Measurements from ENCODE around the gene SNPH.
"Not testable (repeated sequence)": the region's sequence is repeated elsewhere in the genome, so short reads cannot be mapped to it uniquely, and the experiment has no call there.

SNPH gene

GRCh38 chr20:1333462-1334369 is 67.6 kb downstream of the SNPH start:
- H3K4me3 ChIP-seq (ENCODE audit: low read length in 2 of 2) = no peak overlapping the region
- H3K27me3 ChIP-seq (ENCODE audit: control insufficient read depth in 1 of 2, insufficient read depth in 2 of 2, low read length in 2 of 2) = no peaks in the 10 kb centered on the region
- H3K27ac ChIP-seq (ENCODE audit: low read length) = no peak overlapping the region
- no peak overlapping the region for H3K9ac ChIP-seq (ENCODE audit: low read length in 2 of 2)
- peaks cover 5 to 9% of the 10 kb centered on the region in 2 donors for H3K36me3 ChIP-seq (ENCODE audit: control insufficient read depth in 2 of 2, insufficient read depth in 2 of 2, low read length in 2 of 2)
- no peaks in the 10 kb centered on the region for H3K9me3 ChIP-seq (ENCODE audit: control insufficient read depth in 2 of 2, low read length in 2 of 2)
- H3K4me1 ChIP-seq (ENCODE audit: control insufficient read depth, insufficient read depth, low read length) = peaks cover 13% of the 10 kb centered on the region

GRCh38 chr20:1334370-1334731 is 68.3 kb downstream of the SNPH start:
- Histone ChIP-seq H3K9ac (ENCODE audit: low read length in 2 of 2) (no peak overlapping the region), H3K36me3 (ENCODE audit: control insufficient read depth in 2 of 2, insufficient read depth in 2 of 2, low read length in 2 of 2) (peaks cover 5 to 9% of the 10 kb centered on the region in 2 donors), H3K27me3 (ENCODE audit: control insufficient read depth in 1 of 2, insufficient read depth in 2 of 2, low read length in 2 of 2) (no peaks in the 10 kb centered on the region), H3K9me3 (ENCODE audit: control insufficient read depth in 2 of 2, low read length in 2 of 2) (no peaks in the 10 kb centered on the region), H3K4me1 (ENCODE audit: control insufficient read depth, insufficient read depth, low read length) (peaks cover 9% of the 10 kb centered on the region), H3K27ac (ENCODE audit: low read length) (no peak overlapping the region), H3K4me3 (ENCODE audit: low read length in 2 of 2) (no peak overlapping the region)

DNA sequence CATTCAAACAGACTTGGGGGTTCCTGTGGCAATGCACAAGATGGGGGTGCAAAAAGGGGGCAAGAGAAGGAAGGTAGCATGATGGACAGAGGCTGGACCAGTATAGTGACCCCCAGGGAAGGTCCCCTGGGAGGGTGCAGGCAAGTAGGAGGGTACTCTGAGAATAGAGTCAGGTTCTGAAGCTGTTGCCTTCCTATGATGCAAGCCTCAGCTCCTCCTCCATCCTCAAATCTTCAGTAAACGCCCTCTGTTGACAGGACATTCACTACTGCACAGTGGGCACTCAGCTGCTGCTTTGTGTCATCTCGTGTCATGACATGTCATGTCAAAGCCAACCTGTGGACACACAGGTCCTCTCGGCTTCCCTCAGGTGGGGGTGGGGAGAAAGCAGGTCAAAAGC is 68.7 kb downstream of the SNPH start:
- peaks cover 5 to 9% of the 10 kb centered on the region in 2 donors for H3K36me3 ChIP-seq (ENCODE audit: control insufficient read depth in 2 of 2, insufficient read depth in 2 of 2, low read length in 2 of 2)
- no peaks in the 10 kb centered on the region for H3K9me3 ChIP-seq (ENCODE audit: control insufficient read depth in 2 of 2, low read length in 2 of 2)
- no peak overlapping the region for H3K27ac ChIP-seq (ENCODE audit: low read length)
- peaks cover 9% of the 10 kb centered on the region for H3K4me1 ChIP-seq (ENCODE audit: control insufficient read depth, insufficient read depth, low read length)
- H3K9ac ChIP-seq (ENCODE audit: low read length in 2 of 2) = no peak overlapping the region
- no peak overlapping the region for H3K4me3 ChIP-seq (ENCODE audit: low read length in 2 of 2)
- no peaks in the 10 kb centered on the region for H3K27me3 ChIP-seq (ENCODE audit: control insufficient read depth in 1 of 2, insufficient read depth in 2 of 2, low read length in 2 of 2)

- Histone ChIP-seq H3K4me1 (ENCODE audit: control insufficient read depth, insufficient read depth, low read length) (peaks cover 8% of the 10 kb centered on the region), H3K4me3 (ENCODE audit: low read length in 2 of 2) (no peak overlapping the region), H3K27me3 (ENCODE audit: control insufficient read depth in 1 of 2, insufficient read depth in 2 of 2, low read length in 2 of 2) (no peaks in the 10 kb centered on the region), H3K27ac (ENCODE audit: low read length) (peak overlapping the region; percentile 37), H3K9me3 (ENCODE audit: control insufficient read depth in 2 of 2, low read length in 2 of 2) (no peaks in the 10 kb centered on the region), H3K9ac (ENCODE audit: low read length in 2 of 2) (no peak overlapping the region), H3K36me3 (ENCODE audit: control insufficient read depth in 2 of 2, insufficient read depth in 2 of 2, low read length in 2 of 2) (peaks cover 5 to 8% of the 10 kb centered on the region in 2 donors)
Measured at GRCh38 chr20:1335961-1336698, 70.0 kb downstream of the SNPH start.

DNA sequence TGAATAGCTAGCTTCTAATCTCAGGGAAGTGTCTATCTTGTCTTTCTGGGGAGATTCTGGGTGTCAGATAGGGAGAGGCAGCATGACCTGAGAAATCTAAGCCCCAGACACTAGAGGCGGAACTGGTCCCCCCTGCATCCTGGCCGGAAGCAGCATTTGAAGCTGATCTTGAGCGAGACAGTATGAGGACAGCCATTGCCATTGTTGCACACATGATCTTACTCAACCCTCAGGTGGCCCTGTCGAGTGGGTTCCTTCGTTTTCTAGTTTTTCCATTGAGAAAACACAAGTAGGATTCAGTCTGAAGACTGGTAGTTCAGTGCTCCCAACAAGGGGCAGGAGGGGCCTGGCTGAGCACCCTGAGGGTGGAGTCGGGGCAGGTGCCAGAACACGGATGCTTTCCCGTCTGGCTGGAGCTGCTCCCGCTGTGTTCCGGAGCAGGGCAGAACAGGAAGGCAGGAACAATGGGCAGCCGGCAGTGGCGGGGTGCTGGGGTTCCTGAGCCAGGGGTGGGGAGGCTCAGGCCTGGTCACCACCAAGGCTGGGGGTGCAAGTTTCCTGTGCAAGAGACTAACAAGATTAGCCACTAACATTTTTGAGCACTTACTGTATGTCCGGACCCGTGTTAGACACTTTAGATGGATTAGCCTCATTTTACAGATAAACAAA is 70.7 kb downstream of the SNPH start:
- H3K36me3 ChIP-seq (ENCODE audit: control insufficient read depth in 2 of 2, insufficient read depth in 2 of 2, low read length in 2 of 2) = peaks cover 5 to 6% of the 10 kb centered on the region in 2 donors
- peak overlapping the region; percentile 37 for H3K27ac ChIP-seq (ENCODE audit: low read length)
- peaks cover 8% of the 10 kb centered on the region for H3K4me1 ChIP-seq (ENCODE audit: control insufficient read depth, insufficient read depth, low read length)
- no peaks in the 10 kb centered on the region for H3K27me3 ChIP-seq (ENCODE audit: control insufficient read depth in 1 of 2, insufficient read depth in 2 of 2, low read length in 2 of 2)
- H3K9ac ChIP-seq (ENCODE audit: low read length in 2 of 2) = no peak overlapping the region
- no peaks in the 10 kb centered on the region for H3K9me3 ChIP-seq (ENCODE audit: control insufficient read depth in 2 of 2, low read length in 2 of 2)
- H3K4me3 ChIP-seq (ENCODE audit: low read length in 2 of 2) = peak overlapping the region; percentile 26 to 44

- Histone ChIP-seq H3K36me3 (ENCODE audit: control insufficient read depth in 2 of 2, insufficient read depth in 2 of 2, low read length in 2 of 2) (peaks cover 5% of the 10 kb centered on the region in 2 donors), H3K4me3 (ENCODE audit: low read length in 2 of 2) (no peak overlapping the region), H3K27ac (ENCODE audit: low read length) (peak overlapping the region; percentile 8), H3K9ac (ENCODE audit: low read length in 2 of 2) (no peak overlapping the region), H3K4me1 (ENCODE audit: control insufficient read depth, insufficient read depth, low read length) (peaks cover 8% of the 10 kb centered on the region), H3K9me3 (ENCODE audit: control insufficient read depth in 2 of 2, low read length in 2 of 2) (no peaks in the 10 kb centered on the region), H3K27me3 (ENCODE audit: control insufficient read depth in 1 of 2, insufficient read depth in 2 of 2, low read length in 2 of 2) (no peaks in the 10 kb centered on the region)
Measured at GRCh38 chr20:1337441-1337840, 71.3 kb downstream of the SNPH start.

GRCh38 chr20:1338096-1338495 is 72.0 kb downstream of the SNPH start:
- Histone ChIP-seq H3K9ac (ENCODE audit: low read length in 2 of 2) (no peak overlapping the region), H3K4me1 (ENCODE audit: control insufficient read depth, insufficient read depth, low read length) (peaks cover 8% of the 10 kb centered on the region), H3K27me3 (ENCODE audit: control insufficient read depth in 1 of 2, insufficient read depth in 2 of 2, low read length in 2 of 2) (no peaks in the 10 kb centered on the region), H3K4me3 (ENCODE audit: low read length in 2 of 2) (no peak overlapping the region), H3K27ac (ENCODE audit: low read length) (no peak overlapping the region), H3K9me3 (ENCODE audit: control insufficient read depth in 2 of 2, low read length in 2 of 2) (no peaks in the 10 kb centered on the region), H3K36me3 (ENCODE audit: control insufficient read depth in 2 of 2, insufficient read depth in 2 of 2, low read length in 2 of 2) (no peaks in the 10 kb centered on the region)

DNA sequence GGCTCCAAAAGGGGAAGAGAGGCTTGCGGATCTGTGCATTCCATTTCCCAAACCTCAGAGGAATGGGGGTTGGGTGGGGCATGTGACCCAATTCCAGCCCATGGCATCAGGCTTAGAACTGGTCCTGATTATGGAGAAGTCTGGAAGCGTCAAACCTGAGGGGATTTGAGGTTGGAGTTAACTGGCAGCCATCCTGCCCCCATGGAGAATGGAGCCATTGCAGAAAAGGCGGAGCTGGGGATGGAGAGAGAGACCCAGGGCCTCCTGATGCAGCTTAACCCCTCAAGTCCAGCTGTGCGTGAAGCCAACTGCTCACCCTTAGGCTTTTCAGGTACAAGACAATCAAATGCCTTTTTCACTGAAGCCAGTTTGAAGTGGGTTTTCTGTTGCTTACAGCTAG is 72.7 kb downstream of the SNPH start:
- peaks cover 8% of the 10 kb centered on the region for H3K4me1 ChIP-seq (ENCODE audit: control insufficient read depth, insufficient read depth, low read length)
- no peaks in the 10 kb centered on the region for H3K9me3 ChIP-seq (ENCODE audit: control insufficient read depth in 2 of 2, low read length in 2 of 2)
- H3K36me3 ChIP-seq (ENCODE audit: control insufficient read depth in 2 of 2, insufficient read depth in 2 of 2, low read length in 2 of 2) = no peaks in the 10 kb centered on the region
- H3K27ac ChIP-seq (ENCODE audit: low read length) = no peak overlapping the region
- H3K27me3 ChIP-seq (ENCODE audit: control insufficient read depth in 1 of 2, insufficient read depth in 2 of 2, low read length in 2 of 2) = no peaks in the 10 kb centered on the region
- no peak overlapping the region for H3K4me3 ChIP-seq (ENCODE audit: low read length in 2 of 2)
- H3K9ac ChIP-seq (ENCODE audit: low read length in 2 of 2) = no peak overlapping the region

- H3K9me3 ChIP-seq (ENCODE audit: control insufficient read depth in 2 of 2, low read length in 2 of 2) = no peaks in the 10 kb centered on the region
- no peak overlapping the region for H3K9ac ChIP-seq (ENCODE audit: low read length in 2 of 2)
- no peak overlapping the region for H3K4me3 ChIP-seq (ENCODE audit: low read length in 2 of 2)
- no peak overlapping the region for H3K27ac ChIP-seq (ENCODE audit: low read length)
- H3K27me3 ChIP-seq (ENCODE audit: control insufficient read depth in 1 of 2, insufficient read depth in 2 of 2, low read length in 2 of 2) = no peaks in the 10 kb centered on the region
- H3K4me1 ChIP-seq (ENCODE audit: control insufficient read depth, insufficient read depth, low read length) = peaks cover 4% of the 10 kb centered on the region
- no peaks in the 10 kb centered on the region for H3K36me3 ChIP-seq (ENCODE audit: control insufficient read depth in 2 of 2, insufficient read depth in 2 of 2, low read length in 2 of 2)
Measured at GRCh38 chr20:1341561-1342265, 75.6 kb downstream of the SNPH start.

- not testable (repeated sequence) for H3K27ac ChIP-seq (ENCODE audit: low read length); H3K36me3 ChIP-seq (ENCODE audit: control insufficient read depth in 2 of 2, insufficient read depth in 2 of 2, low read length in 2 of 2)
Measured at GRCh38 chr20:1343446-1344124, 77.5 kb downstream of the SNPH start.

More at GRCh38 chr20:1343446-1344124, 77.5 kb downstream of the SNPH start:
- not testable (repeated sequence) for H3K4me1 ChIP-seq (ENCODE audit: control insufficient read depth, insufficient read depth, low read length); H3K27me3 ChIP-seq (ENCODE audit: control insufficient read depth in 1 of 2, insufficient read depth in 2 of 2, low read length in 2 of 2); H3K4me3 ChIP-seq (ENCODE audit: low read length in 2 of 2); H3K9ac ChIP-seq (ENCODE audit: low read length in 2 of 2); H3K9me3 ChIP-seq (ENCODE audit: control insufficient read depth in 2 of 2, low read length in 2 of 2)
